Left hindlimb (tissue), 1 donor: Measurements from ENCODE around the gene CAPN2.

Experiments used
- DNase-seq: peaks from one replicate; pipeline ENCODE4 v3.0.0-alpha.2; 2018

Gene CAPN2

GRCh38 chr1:223712194-223712849 is at the start of gene CAPN2:
Gene CAPN2, plus strand, starts transcription at chr1:223712539. Its CDS starts 102 bp downstream, at chr1:223712641.
- DNase-seq, result peak; percentile 88

- DNase-seq, result no peak
Observed at GRCh38 chr1:223662943-223663342, 49.4 kb upstream of the CAPN2 start.

- DNase-seq, result no peak
Observed at GRCh38 chr1:223664106-223664505, 48.2 kb upstream of the CAPN2 start.

DNA sequence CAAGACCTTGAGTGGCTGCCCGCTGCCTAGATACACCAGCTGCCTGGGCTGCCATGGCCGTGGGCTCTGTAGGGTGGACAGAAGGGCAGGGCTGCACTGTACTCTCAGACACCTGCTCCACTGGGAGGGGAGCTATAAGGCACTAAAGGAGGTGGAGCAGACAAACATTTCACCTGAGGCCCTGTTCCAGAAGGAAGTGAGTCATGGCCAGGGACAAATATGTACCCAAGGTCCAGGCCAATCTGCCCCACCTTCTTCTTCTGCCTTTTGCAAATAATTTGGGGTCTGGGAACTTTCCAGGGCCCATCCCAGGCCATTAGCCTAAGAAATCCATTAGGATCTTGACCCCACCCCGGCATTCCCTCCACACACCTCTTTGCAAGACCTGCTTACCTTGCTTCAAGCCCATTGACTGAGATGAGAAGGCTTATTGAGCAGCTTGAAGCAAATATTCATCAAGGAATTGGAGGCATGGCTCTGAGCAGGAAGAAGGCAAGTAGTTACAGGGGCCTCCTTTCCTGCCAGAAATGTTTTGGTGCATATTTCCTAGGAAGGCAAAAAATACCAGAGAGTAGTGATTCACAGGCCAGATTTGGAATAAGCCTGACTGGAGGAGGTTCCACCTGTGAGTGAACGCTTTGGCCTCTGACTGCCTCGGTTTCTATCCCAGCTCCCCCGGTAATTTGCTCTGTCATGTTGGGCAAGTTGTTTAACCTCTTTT is 46.6 kb upstream of the CAPN2 start, which contains the start of gene CAPN8:
CAPN8 (minus strand) TSS at position 110 of the 721 bp plus-strand sequence; CDS start at position 55, 55 bp downstream.
- DNase-seq, result no peak

- DNase-seq, result no peak
Observed at GRCh38 chr1:223667484-223668182, 44.7 kb upstream of the CAPN2 start.

GRCh38 chr1:223669003-223669795 is 43.1 kb upstream of the CAPN2 start:
- DNase-seq, result no peak

DNA sequence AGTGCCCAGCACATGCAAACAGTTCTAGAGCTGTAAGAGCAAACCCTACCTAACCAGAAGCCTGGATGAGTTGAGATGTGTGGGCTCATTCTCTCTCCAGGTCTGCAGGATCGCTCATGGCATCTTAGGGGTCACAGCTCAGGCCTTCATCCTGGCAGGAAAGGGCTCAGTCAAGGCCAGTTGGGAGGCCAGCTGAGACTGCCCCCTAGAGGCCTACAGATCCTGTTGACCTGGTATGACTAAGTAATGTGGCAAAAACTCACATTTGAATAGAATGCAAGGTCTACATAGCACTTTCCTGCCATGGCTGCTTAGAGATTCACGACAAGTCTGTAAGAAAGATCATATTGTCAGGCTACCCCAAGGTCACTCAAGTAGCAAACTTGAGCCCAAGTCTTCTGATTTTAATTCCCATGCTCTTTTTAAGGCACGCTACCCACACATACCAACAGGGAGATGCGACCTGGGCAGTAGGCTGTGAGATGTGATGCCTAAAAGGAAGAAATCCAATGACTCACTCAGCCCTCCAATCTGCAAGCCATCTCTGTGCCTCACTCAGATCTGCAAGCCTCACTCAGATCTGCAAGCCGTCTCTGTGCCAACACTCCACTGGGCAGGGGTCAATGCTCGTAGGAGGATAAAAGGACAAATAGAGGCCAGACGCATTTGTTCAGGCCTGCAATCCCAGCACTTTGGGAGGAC is 41.7 kb upstream of the CAPN2 start:
- DNase-seq, result no peak

DNA sequence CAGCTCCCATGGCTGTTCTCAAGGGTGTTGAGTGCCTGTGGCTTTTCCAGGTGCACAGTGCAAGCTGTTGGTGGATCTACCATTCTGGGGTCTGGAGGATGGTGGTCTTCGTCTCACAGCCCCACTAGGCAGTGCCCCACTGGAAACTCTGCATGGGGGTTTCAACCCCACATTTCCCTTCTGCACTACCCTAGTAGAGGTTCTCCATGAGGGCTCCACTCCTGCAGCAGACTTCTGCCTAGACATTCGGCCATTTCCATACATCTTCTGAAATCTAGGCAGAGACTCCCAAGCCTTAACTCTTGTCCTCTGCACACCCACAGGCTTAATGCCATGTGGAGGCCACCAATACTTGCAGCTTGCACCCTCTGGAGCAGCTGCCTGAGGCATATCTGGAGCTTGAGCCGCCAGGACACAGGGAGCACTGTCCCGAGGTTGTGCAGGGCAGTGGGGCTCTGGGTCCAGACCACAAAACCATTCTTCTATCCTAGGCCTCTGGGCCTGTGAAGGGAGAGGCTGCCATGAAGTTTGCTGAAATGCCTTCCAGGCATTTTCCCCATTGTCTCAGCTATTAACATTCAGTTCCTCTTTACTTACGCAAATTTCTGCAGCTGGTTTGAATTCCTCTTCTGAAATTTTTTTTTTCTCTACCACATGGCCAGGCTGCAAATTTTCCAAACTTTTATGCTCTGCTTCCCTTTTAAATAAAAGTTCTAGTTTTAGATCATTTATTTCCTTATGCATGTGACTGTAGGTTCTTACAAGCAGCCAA is 38.0 kb upstream of the CAPN2 start:
- DNase-seq, result no peak

DNA sequence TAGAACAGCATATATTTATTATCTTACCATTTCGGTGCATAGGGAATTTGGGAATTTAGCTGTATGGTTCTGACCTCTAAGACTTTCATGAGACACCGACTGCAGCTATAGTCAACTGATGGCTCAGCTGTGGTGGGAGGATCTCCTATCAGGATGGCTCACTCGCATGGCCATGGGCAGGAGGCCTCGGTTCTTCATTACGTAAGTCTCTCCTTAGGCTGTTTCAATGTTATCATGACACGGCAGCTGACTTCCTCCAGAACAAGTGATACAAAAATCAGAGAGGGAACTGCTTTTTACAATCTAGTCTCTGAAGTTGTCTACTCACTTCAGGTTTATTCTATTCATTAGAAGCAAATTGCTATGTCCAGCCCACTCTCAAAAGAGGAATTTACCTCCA is 33.5 kb upstream of the CAPN2 start:
- no peak for DNase-seq

- DNase-seq, result no peak
Observed at GRCh38 chr1:223680188-223680587, 32.2 kb upstream of the CAPN2 start.

DNA sequence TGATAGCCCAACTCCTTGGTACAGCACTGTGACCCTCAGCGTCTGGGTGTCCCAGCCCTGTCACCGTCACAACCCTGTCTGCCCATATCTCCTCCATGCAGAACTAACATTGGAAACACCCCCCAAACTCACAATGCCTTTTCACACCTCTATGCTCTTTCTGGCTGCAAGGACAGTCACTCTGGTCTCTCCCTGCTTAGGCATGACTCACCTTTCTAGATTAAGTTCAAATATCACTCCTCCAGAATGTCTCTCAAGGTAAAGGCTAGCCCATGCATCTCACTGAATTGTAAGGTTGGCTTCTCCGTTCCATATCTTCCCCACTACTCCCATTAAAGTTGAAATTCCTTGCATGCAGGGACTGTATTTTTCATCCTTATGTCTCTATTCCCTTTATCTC is 29.8 kb upstream of the CAPN2 start:
- DNase-seq, result no peak

DNA sequence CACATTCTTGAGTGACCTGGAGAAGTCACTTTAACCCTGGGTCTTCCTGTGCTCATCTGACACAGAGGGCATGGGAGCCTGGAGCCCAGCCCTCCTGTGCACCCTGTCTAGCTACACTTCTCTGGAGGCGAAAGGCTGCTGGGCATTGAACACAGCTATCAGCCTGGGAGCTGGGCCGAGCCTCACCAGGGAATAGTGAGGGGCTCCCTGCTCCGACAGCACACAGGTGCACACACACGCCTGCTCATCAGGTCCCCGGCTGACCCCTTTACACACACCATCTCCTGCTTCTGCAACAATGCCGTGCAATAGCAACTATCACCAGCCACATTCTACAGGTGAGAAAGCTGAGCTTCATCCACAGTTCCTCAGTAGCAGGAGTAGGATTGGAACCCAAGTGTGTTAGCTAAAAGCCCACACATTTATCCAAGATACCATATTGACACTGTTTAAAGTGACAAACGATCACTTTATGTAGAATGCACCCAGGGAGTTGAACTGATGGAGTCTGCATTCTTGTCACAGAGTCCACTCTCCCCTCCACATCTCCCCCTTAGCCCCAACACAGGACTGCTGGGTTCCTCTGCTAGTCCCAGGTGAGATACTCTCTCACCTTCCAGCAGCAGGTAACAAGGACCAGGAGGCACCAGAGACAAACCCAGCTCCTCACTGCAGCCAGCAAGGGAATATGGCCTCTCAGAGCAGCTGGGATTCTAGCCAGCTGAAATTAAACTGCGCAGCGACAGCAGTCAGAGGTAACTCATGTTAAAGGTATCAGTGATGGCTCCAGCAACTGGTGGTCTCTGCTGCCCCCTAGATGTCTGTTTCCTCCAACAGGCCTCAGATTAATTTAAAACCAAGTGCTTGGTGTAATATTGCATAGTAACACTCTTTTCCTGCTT is 28.5 kb upstream of the CAPN2 start:
- peak; percentile 65 for DNase-seq

DNA sequence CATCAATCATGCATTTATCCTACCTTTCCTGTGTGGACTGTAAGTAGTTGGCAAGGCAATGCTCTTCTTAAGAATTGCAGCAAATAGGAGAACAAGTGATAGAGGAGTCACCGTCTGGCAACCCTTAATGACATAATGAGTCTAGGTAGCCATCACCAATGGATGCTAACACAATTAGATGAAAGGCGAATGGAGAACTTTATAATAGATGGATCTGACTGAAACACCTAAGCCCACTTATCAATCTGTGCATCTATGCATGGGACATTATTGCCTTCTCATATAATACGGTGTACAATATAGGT is 27.9 kb upstream of the CAPN2 start:
- no peak for DNase-seq

- no peak for DNase-seq
Observed at GRCh38 chr1:223691121-223691520, 21.2 kb upstream of the CAPN2 start.

DNA sequence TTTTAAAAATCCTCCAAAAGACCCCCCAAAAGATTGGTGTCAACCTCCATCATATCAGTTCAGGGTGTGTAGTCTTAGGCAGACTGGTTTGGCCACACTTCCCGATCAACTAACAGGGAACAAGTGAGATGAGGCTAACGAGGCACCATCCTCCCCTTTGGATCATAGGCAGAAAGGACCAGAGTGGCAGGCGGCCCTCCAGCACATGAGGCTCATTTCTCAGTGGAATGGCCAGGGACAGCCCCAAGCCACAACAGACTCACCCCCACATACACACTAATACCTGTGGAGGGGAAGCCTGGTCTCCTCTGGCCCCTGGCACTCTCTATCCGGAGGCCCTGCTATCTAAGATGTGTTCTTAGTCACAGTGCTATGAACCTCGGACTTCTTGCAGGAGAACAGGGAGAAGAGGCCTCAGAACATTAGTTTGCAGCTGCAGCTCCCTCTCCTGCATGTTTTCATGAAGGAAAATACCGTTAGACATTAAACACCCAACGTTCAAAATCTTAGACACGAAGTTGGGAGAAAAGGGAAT is 17.3 kb upstream of the CAPN2 start:
- DNase-seq, result no peak

DNA sequence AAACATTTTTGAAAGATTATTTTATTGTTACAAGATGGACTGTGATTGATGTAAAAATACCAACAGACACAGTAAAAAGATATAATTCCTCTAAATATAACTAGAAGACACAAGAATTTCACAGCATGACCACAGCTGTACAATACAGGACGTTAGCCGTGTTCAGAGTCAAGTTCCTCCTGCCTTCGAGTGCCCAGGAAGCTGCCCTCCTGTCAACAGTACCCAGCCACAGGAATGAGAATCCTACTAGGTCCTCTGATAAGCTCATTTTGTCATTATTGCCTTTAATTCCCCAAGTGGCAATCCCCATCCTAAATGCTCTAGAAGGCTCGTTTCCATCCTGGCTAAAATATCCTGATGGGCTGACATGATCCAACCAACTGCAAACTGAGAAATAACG is 16.4 kb upstream of the CAPN2 start:
- no peak for DNase-seq

DNA sequence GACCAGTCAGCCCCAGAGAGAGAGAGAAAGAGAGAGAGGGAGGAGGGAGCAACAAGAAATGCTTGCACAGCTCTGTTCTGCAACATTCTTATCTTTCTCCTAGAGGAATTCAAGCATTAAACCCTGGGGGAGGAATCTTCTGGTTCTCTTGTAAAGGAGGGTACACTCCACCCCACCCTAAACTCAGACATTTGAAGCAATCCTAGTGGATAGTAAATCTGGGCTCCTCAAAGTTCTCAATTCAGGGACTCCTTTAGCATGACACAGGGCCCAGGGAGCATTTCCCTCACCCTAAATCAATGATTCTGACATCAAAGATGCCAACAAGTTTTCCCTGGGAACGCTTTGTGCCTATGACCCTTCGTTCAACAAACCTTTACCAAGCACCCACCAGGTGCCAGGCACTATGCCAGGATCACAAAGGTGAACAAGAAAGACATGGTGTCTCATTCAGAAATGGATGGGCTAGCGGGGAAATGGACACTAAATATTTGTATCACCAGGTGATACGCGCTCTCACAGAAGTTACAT is 11.9 kb upstream of the CAPN2 start:
- no peak for DNase-seq

GRCh38 chr1:223700942-223701637 is 11.2 kb upstream of the CAPN2 start:
- DNase-seq, result peak; percentile 57
